ENCODE measurements around the gene GPI.
"Not testable (repeated sequence)": the region's sequence is repeated elsewhere in the genome, so short reads cannot be mapped to it uniquely, and the experiment has no call there.

The GPI gene

GRCh38 chr19:34325981-34326787 lies 38.8 kb upstream of the GPI start:
- no peak overlapping the region for H3K27ac ChIP-seq (ENCODE audit: low read depth, low read length)
- H3K9me3 ChIP-seq (ENCODE audit: insufficient read depth, low read depth, low read length) = no peaks in the 10 kb centered on the region
- WGBS = 94% methylated on average over 3 of the region's 4 CpGs
- no peak overlapping the region for H3K9ac ChIP-seq (ENCODE audit: low read depth, low read length)
- H3K4me1 ChIP-seq (ENCODE audit: insufficient read depth, low read length) = peaks cover 7% of the 10 kb centered on the region
- H3K27me3 ChIP-seq (ENCODE audit: insufficient read depth, low read length) = no peaks in the 10 kb centered on the region
- H3K4me3 ChIP-seq (ENCODE audit: low read length) = no peak overlapping the region
- peaks cover 51% of the 10 kb centered on the region for H3K36me3 ChIP-seq (ENCODE audit: insufficient read depth, low read length)

- 93% methylated on average over 15 of the region's 15 CpGs for WGBS
- Histone ChIP-seq H3K4me3 (ENCODE audit: low read length) (no peak overlapping the region), H3K27ac (ENCODE audit: low read depth, low read length) (no peak overlapping the region), H3K27me3 (ENCODE audit: insufficient read depth, low read length) (no peaks in the 10 kb centered on the region), H3K9me3 (ENCODE audit: insufficient read depth, low read depth, low read length) (no peaks in the 10 kb centered on the region), H3K9ac (ENCODE audit: low read depth, low read length) (no peak overlapping the region), H3K36me3 (ENCODE audit: insufficient read depth, low read length) (peaks cover 57% of the 10 kb centered on the region), H3K4me1 (ENCODE audit: insufficient read depth, low read length) (peaks cover 7% of the 10 kb centered on the region)
Measured at GRCh38 chr19:34327851-34328250, 37.1 kb upstream of the GPI start.

GRCh38 chr19:34328982-34329381 lies 36.0 kb upstream of the GPI start:
- Histone ChIP-seq H3K4me1 (ENCODE audit: insufficient read depth, low read length) (no peaks in the 10 kb centered on the region), H3K9me3 (ENCODE audit: insufficient read depth, low read depth, low read length) (no peaks in the 10 kb centered on the region), H3K27me3 (ENCODE audit: insufficient read depth, low read length) (no peaks in the 10 kb centered on the region), H3K27ac (ENCODE audit: low read depth, low read length) (no peak overlapping the region), H3K4me3 (ENCODE audit: low read length) (no peak overlapping the region), H3K36me3 (ENCODE audit: insufficient read depth, low read length) (peaks cover 65% of the 10 kb centered on the region), H3K9ac (ENCODE audit: low read depth, low read length) (no peak overlapping the region)
- 94% methylated on average over 1 of the region's 1 CpG for WGBS

GRCh38 chr19:34330116-34330515 lies 34.9 kb upstream of the GPI start:
- WGBS = 95% methylated on average over 4 of the region's 4 CpGs
- Histone ChIP-seq H3K27ac (ENCODE audit: low read depth, low read length) (no peak overlapping the region), H3K9ac (ENCODE audit: low read depth, low read length) (no peak overlapping the region), H3K4me1 (ENCODE audit: insufficient read depth, low read length) (no peaks in the 10 kb centered on the region), H3K9me3 (ENCODE audit: insufficient read depth, low read depth, low read length) (no peaks in the 10 kb centered on the region), H3K27me3 (ENCODE audit: insufficient read depth, low read length) (no peaks in the 10 kb centered on the region), H3K4me3 (ENCODE audit: low read length) (no peak overlapping the region), H3K36me3 (ENCODE audit: insufficient read depth, low read length) (peaks cover 72% of the 10 kb centered on the region)

- not testable (repeated sequence) for H3K27me3 ChIP-seq (ENCODE audit: insufficient read depth, low read length); H3K4me1 ChIP-seq (ENCODE audit: insufficient read depth, low read length); H3K4me3 ChIP-seq (ENCODE audit: low read length); H3K9me3 ChIP-seq (ENCODE audit: insufficient read depth, low read depth, low read length); H3K27ac ChIP-seq (ENCODE audit: low read depth, low read length); H3K9ac ChIP-seq (ENCODE audit: low read depth, low read length)
- WGBS = 97% methylated on average over 8 of the region's 8 CpGs
- H3K36me3 ChIP-seq (ENCODE audit: insufficient read depth, low read length) = peaks cover 74% of the 10 kb centered on the region
Measured at GRCh38 chr19:34330596-34330995, 34.4 kb upstream of the GPI start.

GRCh38 chr19:34331596-34331995 lies 33.4 kb upstream of the GPI start:
- H3K4me3 ChIP-seq (ENCODE audit: low read length); H3K27me3 ChIP-seq (ENCODE audit: insufficient read depth, low read length); H3K9me3 ChIP-seq (ENCODE audit: insufficient read depth, low read depth, low read length); H3K27ac ChIP-seq (ENCODE audit: low read depth, low read length); H3K9ac ChIP-seq (ENCODE audit: low read depth, low read length); H3K4me1 ChIP-seq (ENCODE audit: insufficient read depth, low read length): not testable (repeated sequence)
- peaks cover 68% of the 10 kb centered on the region for H3K36me3 ChIP-seq (ENCODE audit: insufficient read depth, low read length)
- WGBS = 96% methylated on average over 10 of the region's 10 CpGs

GRCh38 chr19:34332027-34332760 lies 32.8 kb upstream of the GPI start:
- Histone ChIP-seq H3K36me3 (ENCODE audit: insufficient read depth, low read length) (peaks cover 65% of the 10 kb centered on the region), H3K27me3 (ENCODE audit: insufficient read depth, low read length) (no peaks in the 10 kb centered on the region), H3K27ac (ENCODE audit: low read depth, low read length) (no peak overlapping the region), H3K9me3 (ENCODE audit: insufficient read depth, low read depth, low read length) (no peaks in the 10 kb centered on the region), H3K9ac (ENCODE audit: low read depth, low read length) (no peak overlapping the region), H3K4me1 (ENCODE audit: insufficient read depth, low read length) (no peaks in the 10 kb centered on the region), H3K4me3 (ENCODE audit: low read length) (no peak overlapping the region)
- 97% methylated on average over 5 of the region's 5 CpGs for WGBS

GRCh38 chr19:34335914-34336313 lies 29.1 kb upstream of the GPI start:
- Histone ChIP-seq H3K27me3 (ENCODE audit: insufficient read depth, low read length) (no peaks in the 10 kb centered on the region), H3K9ac (ENCODE audit: low read depth, low read length) (no peak overlapping the region), H3K36me3 (ENCODE audit: insufficient read depth, low read length) (peaks cover 65% of the 10 kb centered on the region), H3K9me3 (ENCODE audit: insufficient read depth, low read depth, low read length) (no peaks in the 10 kb centered on the region), H3K4me3 (ENCODE audit: low read length) (no peak overlapping the region), H3K27ac (ENCODE audit: low read depth, low read length) (no peak overlapping the region), H3K4me1 (ENCODE audit: insufficient read depth, low read length) (no peaks in the 10 kb centered on the region)
- 95% methylated on average over 3 of the region's 3 CpGs for WGBS

- WGBS = no CpG with 5 or more reads among the region's 1 CpG
- no peak overlapping the region for H3K9ac ChIP-seq (ENCODE audit: low read depth, low read length)
- H3K9me3 ChIP-seq (ENCODE audit: insufficient read depth, low read depth, low read length) = no peaks in the 10 kb centered on the region
- no peak overlapping the region for H3K4me3 ChIP-seq (ENCODE audit: low read length)
- no peaks in the 10 kb centered on the region for H3K4me1 ChIP-seq (ENCODE audit: insufficient read depth, low read length)
- H3K27ac ChIP-seq (ENCODE audit: low read depth, low read length) = no peak overlapping the region
- peaks cover 67% of the 10 kb centered on the region for H3K36me3 ChIP-seq (ENCODE audit: insufficient read depth, low read length)
- no peaks in the 10 kb centered on the region for H3K27me3 ChIP-seq (ENCODE audit: insufficient read depth, low read length)
Measured at GRCh38 chr19:34336781-34337271, 28.2 kb upstream of the GPI start.

GRCh38 chr19:34337739-34338138 lies 27.3 kb upstream of the GPI start:
- Histone ChIP-seq H3K27ac (ENCODE audit: low read depth, low read length) (no peak overlapping the region), H3K4me1 (ENCODE audit: insufficient read depth, low read length) (no peaks in the 10 kb centered on the region), H3K9ac (ENCODE audit: low read depth, low read length) (no peak overlapping the region), H3K4me3 (ENCODE audit: low read length) (no peak overlapping the region), H3K9me3 (ENCODE audit: insufficient read depth, low read depth, low read length) (no peaks in the 10 kb centered on the region), H3K27me3 (ENCODE audit: insufficient read depth, low read length) (no peaks in the 10 kb centered on the region), H3K36me3 (ENCODE audit: insufficient read depth, low read length) (peaks cover 71% of the 10 kb centered on the region)
- 96% methylated on average over 2 of the region's 2 CpGs for WGBS

- H3K4me1 ChIP-seq (ENCODE audit: insufficient read depth, low read length) = no peaks in the 10 kb centered on the region
- WGBS = 95% methylated on average over 12 of the region's 12 CpGs
- peaks cover 63% of the 10 kb centered on the region for H3K36me3 ChIP-seq (ENCODE audit: insufficient read depth, low read length)
Measured at GRCh38 chr19:34341935-34342680, 22.9 kb upstream of the GPI start.

More at GRCh38 chr19:34341935-34342680, 22.9 kb upstream of the GPI start:
- H3K4me3 ChIP-seq (ENCODE audit: low read length) = no peak overlapping the region
- H3K9ac ChIP-seq (ENCODE audit: low read depth, low read length) = no peak overlapping the region
- no peaks in the 10 kb centered on the region for H3K27me3 ChIP-seq (ENCODE audit: insufficient read depth, low read length)
- no peak overlapping the region for H3K27ac ChIP-seq (ENCODE audit: low read depth, low read length)
- H3K9me3 ChIP-seq (ENCODE audit: insufficient read depth, low read depth, low read length) = no peaks in the 10 kb centered on the region

All from HUES64 (cell line).